ENCODE measurements around the gene EMP3. TPM values are rescaled to one million over a fixed set of nuclear protein-coding genes. Genes with fewer than 3 reads are reported as not detected.
"Not testable (repeated sequence)": the region's sequence is repeated elsewhere in the genome, so short reads cannot be mapped to it uniquely, and the experiment has no call there.

Gene EMP3
- total RNA-seq, 2 experiments from 2014 or later = 110 to 113 TPM

- Mint-ChIP-seq H3K36me3 (ENCODE audit: low read depth) (no peaks in the 10 kb centered on the region), H3K4me3 (no peak overlapping the region), H3K27ac (no peak overlapping the region), H3K27me3 (ENCODE audit: low read depth) (no peaks in the 10 kb centered on the region), H3K4me1 (ENCODE audit: low read depth) (peaks cover 6% of the 10 kb centered on the region), H3K9me3 (no peaks in the 10 kb centered on the region)
- intact Hi-C loops (cut with micrococcal nuclease) = loop anchor here (10.0 kb wide), 1 partner anchor 626 kb away; the partner anchor contains the start of genes GYS1 and RUVBL2
- CTCF ChIA-PET = no interaction called here
- DNase-seq = no peak
Observed at GRCh38 chr19:48368936-48369335, 43.6 kb downstream of the EMP3 start.

- Mint-ChIP-seq H3K36me3 (ENCODE audit: low read depth) (no peaks in the 10 kb centered on the region), H3K27ac (no peak overlapping the region), H3K9me3 (no peaks in the 10 kb centered on the region), H3K4me1 (ENCODE audit: low read depth) (no peaks in the 10 kb centered on the region), H3K4me3 (no peak overlapping the region), H3K27me3 (ENCODE audit: low read depth) (no peaks in the 10 kb centered on the region)
- intact Hi-C loops (cut with micrococcal nuclease) = no loop called here
- DNase-seq = no peak
- CTCF ChIA-PET = no interaction called here
Observed at GRCh38 chr19:48370955-48371354, 45.6 kb downstream of the EMP3 start.

GRCh38 chr19:48371367-48371766, 46.0 kb downstream of the EMP3 start:
- DNase-seq = no peak
- intact Hi-C loops (cut with micrococcal nuclease) = no loop called here
- Mint-ChIP-seq H3K27ac (no peak overlapping the region), H3K27me3 (ENCODE audit: low read depth) (no peaks in the 10 kb centered on the region), H3K9me3 (no peaks in the 10 kb centered on the region), H3K4me3 (no peak overlapping the region), H3K4me1 (ENCODE audit: low read depth) (no peaks in the 10 kb centered on the region), H3K36me3 (ENCODE audit: low read depth) (no peaks in the 10 kb centered on the region)
- CTCF ChIA-PET = interaction anchor here (0.7 kb wide), 1 partner anchor 44 kb away, joined by 3 read pairs; no protein-coding TSS in a partner anchor

GRCh38 chr19:48371771-48372170, 46.4 kb downstream of the EMP3 start:
- H3K4me3 Mint-ChIP-seq; intact Hi-C loops (cut with micrococcal nuclease); H3K36me3 Mint-ChIP-seq (ENCODE audit: low read depth); H3K27ac Mint-ChIP-seq; H3K27me3 Mint-ChIP-seq (ENCODE audit: low read depth); H3K9me3 Mint-ChIP-seq; H3K4me1 Mint-ChIP-seq (ENCODE audit: low read depth); DNase-seq: not testable (repeated sequence)
- CTCF ChIA-PET = interaction anchor here (0.7 to 1.7 kb wide), 2 partner anchors 19 to 44 kb away, joined by 3 to 4 read pairs; no protein-coding TSS in a partner anchor

- Mint-ChIP-seq H3K27ac (no peak overlapping the region), H3K9me3 (no peaks in the 10 kb centered on the region), H3K4me1 (ENCODE audit: low read depth) (no peaks in the 10 kb centered on the region), H3K36me3 (ENCODE audit: low read depth) (no peaks in the 10 kb centered on the region), H3K4me3 (no peak overlapping the region), H3K27me3 (ENCODE audit: low read depth) (no peaks in the 10 kb centered on the region)
- no peak for DNase-seq
- CTCF ChIA-PET = interaction anchor here (1.7 kb wide), 1 partner anchor 18 kb away, joined by 4 read pairs; no protein-coding TSS in a partner anchor
- intact Hi-C loops (cut with micrococcal nuclease) = no loop called here
Observed at GRCh38 chr19:48372904-48373303, 47.6 kb downstream of the EMP3 start.

GRCh38 chr19:48373567-48373966, 48.2 kb downstream of the EMP3 start:
- H3K27me3 Mint-ChIP-seq (ENCODE audit: low read depth) = no peaks in the 10 kb centered on the region
- CTCF ChIA-PET = interaction anchor here (0.8 to 1.7 kb wide), 2 partner anchors 17 to 18 kb away, joined by 3 to 4 read pairs; no protein-coding TSS in a partner anchor
- intact Hi-C loops (cut with micrococcal nuclease) = no loop called here
- H3K27ac Mint-ChIP-seq = no peak overlapping the region
- no peaks in the 10 kb centered on the region for H3K4me1 Mint-ChIP-seq (ENCODE audit: low read depth)
- H3K36me3 Mint-ChIP-seq (ENCODE audit: low read depth) = no peaks in the 10 kb centered on the region
- DNase-seq = no peak
- no peak overlapping the region for H3K4me3 Mint-ChIP-seq
- H3K9me3 Mint-ChIP-seq = no peaks in the 10 kb centered on the region

- H3K27ac Mint-ChIP-seq = no peak overlapping the region
- DNase-seq = no peak
- no peaks in the 10 kb centered on the region for H3K4me1 Mint-ChIP-seq (ENCODE audit: low read depth)
- H3K4me3 Mint-ChIP-seq = no peak overlapping the region
- CTCF ChIA-PET = no interaction called here
- intact Hi-C loops (cut with micrococcal nuclease) = no loop called here
- H3K9me3 Mint-ChIP-seq = no peaks in the 10 kb centered on the region
- H3K27me3 Mint-ChIP-seq (ENCODE audit: low read depth) = no peaks in the 10 kb centered on the region
- H3K36me3 Mint-ChIP-seq (ENCODE audit: low read depth) = peaks cover 9% of the 10 kb centered on the region
Observed at GRCh38 chr19:48378194-48378570, 52.8 kb downstream of the EMP3 start.

- no peak overlapping the region for H3K27ac Mint-ChIP-seq
- intact Hi-C loops (cut with micrococcal nuclease) = no loop called here
- no peaks in the 10 kb centered on the region for H3K27me3 Mint-ChIP-seq (ENCODE audit: low read depth)
- no peak overlapping the region for H3K4me3 Mint-ChIP-seq
- DNase-seq = no peak
- peaks cover 10% of the 10 kb centered on the region for H3K36me3 Mint-ChIP-seq (ENCODE audit: low read depth)
- H3K9me3 Mint-ChIP-seq = no peaks in the 10 kb centered on the region
- no peaks in the 10 kb centered on the region for H3K4me1 Mint-ChIP-seq (ENCODE audit: low read depth)
- CTCF ChIA-PET = no interaction called here
Observed at GRCh38 chr19:48379058-48379457, 53.7 kb downstream of the EMP3 start.

Other genes with a start within 250 kb of the EMP3 start
- 1 to 10 TPM; 8.8 to 9.6 TPM for gene PLA2G4C, start 214.7 kb upstream of the EMP3 start, total RNA-seq
- 100 to 1,000 TPM; 187 to 195 TPM for gene LIG1, start 155.2 kb upstream of the EMP3 start, total RNA-seq
- gene ZSWIM9, start 154.9 kb upstream of the EMP3 start, total RNA-seq = 1 to 10 TPM; 6.1 to 6.7 TPM
- gene CARD8, start 69.6 kb upstream of the EMP3 start, total RNA-seq = 100 to 1,000 TPM in 1 of 2 experiments, 10 to 100 TPM in 1; 99.8 to 104 TPM
- gene ZNF114, start 55.5 kb upstream of the EMP3 start, total RNA-seq = not detected
- 10 to 100 TPM; 23.9 to 24.1 TPM for gene TMEM143, start 38.4 kb downstream of the EMP3 start, total RNA-seq
- under 1 TPM; 0.50 to 0.52 TPM for gene SYNGR4, start 38.8 kb downstream of the EMP3 start, total RNA-seq
- gene KDELR1, start 66.0 kb downstream of the EMP3 start, total RNA-seq = 10 to 100 TPM; 81.5 to 83.8 TPM
- gene GRIN2D, start 68.1 kb downstream of the EMP3 start, total RNA-seq = under 1 TPM; 0.05 to 0.07 TPM
- gene GRWD1, start 120.4 kb downstream of the EMP3 start, total RNA-seq = 10 to 100 TPM; 32.4 to 36.0 TPM
- gene KCNJ14, start 130.0 kb downstream of the EMP3 start, total RNA-seq = 1 to 10 TPM; 1.7 to 1.8 TPM
- 10 to 100 TPM; 36.7 to 38.0 TPM for gene CYTH2, start 143.8 kb downstream of the EMP3 start, total RNA-seq
- gene LMTK3, start 186.3 kb downstream of the EMP3 start, total RNA-seq = 1 to 10 TPM; 2.3 to 2.6 TPM
- not detected for gene SULT2B1, start 226.6 kb downstream of the EMP3 start, total RNA-seq

All from activated naive CD4-positive, alpha-beta T cell treated with anti-CD3 and anti-CD28 coated beads for 36 hours (primary cell).